CD4-positive, alpha-beta memory T cell (primary cell): ENCODE data around the gene ERG28. TPM values are rescaled to one million over a fixed set of nuclear protein-coding genes. Genes with fewer than 3 reads are reported as not detected.

Experiments used
- polyA plus RNA-seq, 2 donors: library from polyadenylated mRNA; unstranded; fragments of 300-500 nt; fragmentation: Illumina TruSeq; gene quantifications; one replicate each; pipeline ENCODE4 v1.2.3, GENCODE V29; 2021
- total RNA-seq, 2 experiments: library from RNA; stranded (reverse); gene quantifications; one replicate each; pipeline ENCODE4 v1.2.3, GENCODE V29; 2021

The ERG28 gene
- total and polyA plus RNA-seq, 4 experiments from 2014 or later = 12.9 to 43.2 (median 22.2) TPM

Other genes starting within 250 kb of the ERG28 start
- under 1 TPM; 0.78 to 0.79 TPM for gene JDP2, start 232.9 kb downstream of the ERG28 start, total RNA-seq
- under 1 TPM in 1 of 2 donors, not detected in 1; 0.20 TPM for gene JDP2, start 232.9 kb downstream of the ERG28 start, polyA plus RNA-seq
- 10 to 100 TPM; 17.1 to 20.6 TPM for gene BATF, start 138.4 kb downstream of the ERG28 start, total RNA-seq
- gene BATF, start 138.4 kb downstream of the ERG28 start, polyA plus RNA-seq = 10 to 100 TPM; 46.6 to 53.8 TPM
- gene FLVCR2, start 82.3 kb downstream of the ERG28 start, total RNA-seq = 1 to 10 TPM; 3.0 to 4.1 TPM
- gene FLVCR2, start 82.3 kb downstream of the ERG28 start, polyA plus RNA-seq = 1 to 10 TPM; 1.9 to 3.3 TPM
- 10 to 100 TPM; 25.3 to 28.2 TPM for gene TTLL5, start 370 bp upstream of the ERG28 start, total RNA-seq
- 10 to 100 TPM in 1 of 2 donors, 1 to 10 TPM in 1; 8.4 to 15.8 TPM for gene TTLL5, start 370 bp upstream of the ERG28 start, polyA plus RNA-seq